Breast epithelium (tissue), 4 donors: ENCODE results near the gene AQR. TPM values are rescaled to one million over a fixed set of nuclear protein-coding genes. Genes with fewer than 3 reads are reported as not detected.
A peak's percentile ranks its signal among the peaks of the same experiment; 100 is the strongest.

ENCODE experiments used
- DNase-seq, 2 donors: peaks; one replicate each; pipeline ENCODE4 v3.0.0-alpha.2; 2019; ENCODE audit warnings: low spot score in 2 of 2
- H3K27ac ChIP-seq, 2 donors: fragments of 200-600 bp; sonication (generic) in 1 of 2; one replicate each; pipeline ENCODE4 v1.5.1; 2016 to 2019; ENCODE audit warnings: mild to moderate bottlenecking in 1 of 2
- H3K27me3 ChIP-seq, 2 donors: fragments of 200-600 bp; sonication (generic) in 1 of 2; one replicate each; pipeline versions ENCODE4 v1.5.1 to v1.6.0; 2017 to 2019; ENCODE audit warnings: control low read depth in 1 of 2, mild to moderate bottlenecking in 1 of 2
- H3K36me3 ChIP-seq: fragments of 200-600 bp; one replicate; pipeline ENCODE4 v1.5.1; 2019
- H3K4me1 ChIP-seq, 2 donors: fragments of 200-600 bp; sonication (generic); one replicate each; pipeline ENCODE4 v1.5.1; 2016 to 2019; ENCODE audit warnings: control low read depth in 1 of 2
- H3K4me3 ChIP-seq, 3 donors: fragments of 200-600 bp; sonication (generic); 1 replicate in 2 of 3; 2 replicates in 1 of 3; pipeline ENCODE4 v1.5.1; 2016 to 2019; ENCODE audit warnings: mild to moderate bottlenecking in 3 of 3, moderate library complexity in 2 of 3
- H3K9me3 ChIP-seq, 2 donors: fragments of 200-600 bp; sonication (generic) in 1 of 2; one replicate each; pipeline ENCODE4 v1.5.1; 2016 to 2019; ENCODE audit warnings: control low read depth in 1 of 2
- CTCF ChIP-seq, 3 donors: fragments of 450-650 bp; IDR thresholded peaks; one replicate each; pipeline ENCODE4 v1.5.1; 2016 to 2017; ENCODE audit warnings: antibody characterized with exemption in 3 of 3, mild to moderate bottlenecking in 3 of 3, moderate library complexity in 3 of 3
- POLR2A ChIP-seq: fragments of 450-650 bp; IDR thresholded peaks from one replicate; pipeline ENCODE4 v1.6.1; 2016; ENCODE audit warnings: antibody characterized with exemption, mild to moderate bottlenecking, moderate library complexity
- POLR2AphosphoS5 ChIP-seq, 3 donors: sonication (generic); formaldehyde crosslinking; IDR thresholded peaks; one replicate each; pipeline ENCODE4 v1.6.1; 2017; ENCODE audit warnings: antibody characterized with exemption in 3 of 3
- intact Hi-C: fragments of 100-400 bp; cut with DNase I; formaldehyde crosslinking; loops from one replicate; pipeline ENCODE4 v1.15.1; 2023; ENCODE audit warnings: low total_unique reads
- total RNA-seq, 3 donors: library from RNA; depleted of rRNA; stranded (reverse); fragments of >200 nt; gene quantifications; one replicate each; pipeline ENCODE4 v1.1.0, GENCODE V29; 2016

AQR gene
- total RNA-seq, 3 donors from 2014 or later: 23.0 to 51.4 (median 34.4) TPM

GRCh38 chr15:35003928-35004327 lies 34.4 kb upstream of the AQR start:
- Histone ChIP-seq H3K36me3 (no peaks in the 10 kb centered on the region), H3K9me3 (no peaks in the 10 kb centered on the region), H3K4me1 (no peaks in the 10 kb centered on the region), H3K4me3 (no peak overlapping the region), H3K27me3 (no peaks in the 10 kb centered on the region), H3K27ac (no peak overlapping the region)
- intact Hi-C loops: no loop called here
- DNase-seq: no peak
- TF ChIP-seq CTCF (IDR thresholded peaks at IDR 0.05): no peak
- no peak for TF ChIP-seq POLR2A
- no peak for TF ChIP-seq POLR2AphosphoS5 (IDR thresholded peaks at IDR 0.05)

GRCh38 chr15:35000511-35000910 lies 31.0 kb upstream of the AQR start:
- peak in 1 of 2 donors; percentile 48 for DNase-seq

GRCh38 chr15:34999906-35000305 lies 30.4 kb upstream of the AQR start:
- Histone ChIP-seq H3K4me3 (no peak overlapping the region), H3K9me3 (no peaks in the 10 kb centered on the region), H3K4me1 (no peaks in the 10 kb centered on the region), H3K27ac (no peak overlapping the region), H3K27me3 (no peaks in the 10 kb centered on the region), H3K36me3 (no peaks in the 10 kb centered on the region)
- DNase-seq: no peak
- TF ChIP-seq CTCF (IDR thresholded peaks at IDR 0.05) (no peak), POLR2AphosphoS5 (IDR thresholded peaks at IDR 0.05) (no peak), POLR2A (no peak)
- intact Hi-C loops: no loop called here

More at GRCh38 chr15:35000511-35000910, 31.0 kb upstream of the AQR start:
- no peak for TF ChIP-seq POLR2AphosphoS5 (IDR thresholded peaks at IDR 0.05)
- TF ChIP-seq CTCF (IDR thresholded peaks at IDR 0.05): no peak
- TF ChIP-seq POLR2A: no peak
- intact Hi-C loops: no loop called here
- Histone ChIP-seq H3K27me3 (no peaks in the 10 kb centered on the region), H3K9me3 (no peaks in the 10 kb centered on the region), H3K27ac (no peak overlapping the region), H3K4me3 (no peak overlapping the region), H3K36me3 (no peaks in the 10 kb centered on the region), H3K4me1 (no peaks in the 10 kb centered on the region)

GRCh38 chr15:34994925-34995324 lies 25.4 kb upstream of the AQR start:
- no peaks in the 10 kb centered on the region for H3K9me3 ChIP-seq
- TF ChIP-seq POLR2AphosphoS5 (IDR thresholded peaks at IDR 0.05) (no peak), POLR2A (no peak), CTCF (IDR thresholded peaks at IDR 0.05) (no peak)
- intact Hi-C loops: no loop called here
- no peak overlapping the region for H3K27ac ChIP-seq
- no peaks in the 10 kb centered on the region for H3K36me3 ChIP-seq
- DNase-seq: no peak
- no peaks in the 10 kb centered on the region for H3K4me1 ChIP-seq
- no peak overlapping the region for H3K4me3 ChIP-seq
- no peaks in the 10 kb centered on the region for H3K27me3 ChIP-seq

- no peaks in the 10 kb centered on the region for H3K36me3 ChIP-seq
Measured at GRCh38 chr15:34993877-34994276, 24.3 kb upstream of the AQR start.

More at GRCh38 chr15:34993877-34994276, 24.3 kb upstream of the AQR start:
- Histone ChIP-seq H3K4me1 (no peaks in the 10 kb centered on the region), H3K27ac (no peak overlapping the region), H3K4me3 (no peak overlapping the region), H3K27me3 (no peaks in the 10 kb centered on the region), H3K9me3 (no peaks in the 10 kb centered on the region)
- intact Hi-C loops: no loop called here
- no peak for DNase-seq
- TF ChIP-seq POLR2AphosphoS5 (IDR thresholded peaks at IDR 0.05) (no peak), POLR2A (no peak), CTCF (IDR thresholded peaks at IDR 0.05) (no peak)
